D721Med (cell line): Measurements from ENCODE around the gene GALNT8.

Experiments used
- DNase-seq: peaks from one replicate; pipeline ENCODE4 v3.0.0; 2011; ENCODE audit warnings: low spot score; ENCODE audit not compliant: insufficient read length
- FAIRE-seq: peaks from 2 replicates; lab custom pipeline; 2011; peaks lifted over from hg19 to GRCh38; lab: Jason Lieb, UNC
- CTCF ChIP-seq: IDR thresholded peaks from 2 replicates; pipeline ENCODE4 v1.5.1; 2012; ENCODE audit warnings: mild to moderate bottlenecking, control low read depth; ENCODE audit not compliant: insufficient read depth; ENCODE audit errors: missing control alignments

GALNT8 gene

GRCh38 chr12:4794491-4794890 lies 74.3 kb downstream of the GALNT8 start:
- FAIRE-seq (no peak), DNase-seq (no peak)
- TF ChIP-seq CTCF, result no peak

- no peak for TF ChIP-seq CTCF
- no peak for FAIRE-seq
- no peak for DNase-seq
Measured at GRCh38 chr12:4796216-4796615, 76.0 kb downstream of the GALNT8 start.

GRCh38 chr12:4796694-4797482 lies 76.7 kb downstream of the GALNT8 start:
- DNase-seq, result no peak
- no peak for TF ChIP-seq CTCF
- FAIRE-seq, result no peak

GRCh38 chr12:4800555-4800954 lies 80.4 kb downstream of the GALNT8 start:
- no peak for FAIRE-seq

GRCh38 chr12:4802841-4803240 lies 82.6 kb downstream of the GALNT8 start:
- DNase-seq (no peak), FAIRE-seq (no peak)
- TF ChIP-seq CTCF, result no peak

More at GRCh38 chr12:4800555-4800954, 80.4 kb downstream of the GALNT8 start:
- no peak for TF ChIP-seq CTCF
- no peak for DNase-seq

GRCh38 chr12:4806439-4807115 lies 86.4 kb downstream of the GALNT8 start:
- FAIRE-seq (no peak), DNase-seq (no peak)
- no peak for TF ChIP-seq CTCF
